Sigmoid colon (tissue), 3 donors: Measurements from ENCODE around the gene GYS1.

Source experiments
- POLR2A ChIP-seq, 2 donors: fragments of 450-650 bp; IDR thresholded peaks; one replicate each; pipeline ENCODE4 v1.6.1; 2016; ENCODE audit warnings: antibody characterized with exemption in 2 of 2, mild to moderate bottlenecking in 2 of 2, moderate library complexity in 2 of 2
- TF ChIP-seq, protein P1 (sequence below), 4 experiments: fragments of 450-650 bp in 3 of 4; fragments of 200-600 bp in 1 of 4; IDR thresholded peaks; one replicate each; pipeline ENCODE4 v1.5.1; 2016 to 2019; ENCODE audit warnings: antibody characterized with exemption in 4 of 4, mild to moderate bottlenecking in 3 of 4, moderate library complexity in 2 of 4

DNA sequence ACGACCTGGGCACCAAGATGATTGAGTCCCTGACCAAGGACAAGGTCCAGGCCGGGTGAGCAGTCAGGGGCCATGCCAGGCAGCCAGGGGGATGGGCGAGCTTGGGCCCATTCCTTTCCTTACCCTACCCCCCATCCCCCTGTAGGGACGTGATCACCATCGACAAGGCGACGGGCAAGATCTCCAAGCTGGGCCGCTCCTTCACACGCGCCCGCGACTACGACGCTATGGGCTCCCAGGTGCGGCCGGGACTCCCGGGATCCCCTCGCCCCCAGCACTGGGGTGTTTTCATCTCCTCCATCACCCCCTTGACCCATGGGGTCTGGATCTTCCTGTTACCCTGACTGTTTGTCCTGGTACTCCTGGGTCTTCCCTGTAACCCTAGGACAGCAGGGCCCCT is 16.7 kb upstream of the GYS1 start:
- TF ChIP-seq, protein P1, sequence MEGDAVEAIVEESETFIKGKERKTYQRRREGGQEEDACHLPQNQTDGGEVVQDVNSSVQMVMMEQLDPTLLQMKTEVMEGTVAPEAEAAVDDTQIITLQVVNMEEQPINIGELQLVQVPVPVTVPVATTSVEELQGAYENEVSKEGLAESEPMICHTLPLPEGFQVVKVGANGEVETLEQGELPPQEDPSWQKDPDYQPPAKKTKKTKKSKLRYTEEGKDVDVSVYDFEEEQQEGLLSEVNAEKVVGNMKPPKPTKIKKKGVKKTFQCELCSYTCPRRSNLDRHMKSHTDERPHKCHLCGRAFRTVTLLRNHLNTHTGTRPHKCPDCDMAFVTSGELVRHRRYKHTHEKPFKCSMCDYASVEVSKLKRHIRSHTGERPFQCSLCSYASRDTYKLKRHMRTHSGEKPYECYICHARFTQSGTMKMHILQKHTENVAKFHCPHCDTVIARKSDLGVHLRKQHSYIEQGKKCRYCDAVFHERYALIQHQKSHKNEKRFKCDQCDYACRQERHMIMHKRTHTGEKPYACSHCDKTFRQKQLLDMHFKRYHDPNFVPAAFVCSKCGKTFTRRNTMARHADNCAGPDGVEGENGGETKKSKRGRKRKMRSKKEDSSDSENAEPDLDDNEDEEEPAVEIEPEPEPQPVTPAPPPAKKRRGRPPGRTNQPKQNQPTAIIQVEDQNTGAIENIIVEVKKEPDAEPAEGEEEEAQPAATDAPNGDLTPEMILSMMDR (IDR thresholded peaks at IDR 0.05): no peak
- no peak for TF ChIP-seq POLR2A (IDR thresholded peaks at IDR 0.05)
